Smooth muscle cell (in vitro differentiated cells): ENCODE measurements around the gene EMP2. TPM values are rescaled to one million over a fixed set of nuclear protein-coding genes. Genes with fewer than 3 reads are reported as not detected.
A peak's percentile ranks its signal among the peaks of the same experiment; 100 is the strongest.

Source experiments
- DNase-seq: peaks from one replicate; lab custom pipeline; 2025; ENCODE audit not compliant: unreplicated experiment; lab: John Stamatoyannopoulos, UW
- H2AFZ ChIP-seq: fragments of 200-600 bp; sonication (generic); 2 replicates; pipeline ENCODE4 v1.6.0; 2016; ENCODE audit warnings: antibody characterized with exemption, low read depth, mild to moderate bottlenecking
- H3F3A ChIP-seq: fragments of 200-600 bp; sonication (generic); 2 replicates; pipeline ENCODE4 v1.6.0; 2017; ENCODE audit warnings: antibody characterized with exemption, low read depth
- H3K27ac ChIP-seq: fragments of 200-600 bp; sonication (generic); 2 replicates; pipeline ENCODE4 v1.5.1; 2016; ENCODE audit warnings: low read depth, mild to moderate bottlenecking
- H3K27me3 ChIP-seq: fragments of 200-600 bp; sonication (generic); 2 replicates; pipeline ENCODE4 v1.6.1; 2016; ENCODE audit warnings: low read depth, mild to moderate bottlenecking
- H3K36me3 ChIP-seq: fragments of 200-600 bp; sonication (generic); 2 replicates; pipeline ENCODE4 v1.5.1; 2016; ENCODE audit warnings: low read depth
- H3K4me1 ChIP-seq: fragments of 200-600 bp; sonication (generic); 2 replicates; pipeline ENCODE4 v1.5.1; 2016; ENCODE audit warnings: low read depth
- H3K4me2 ChIP-seq: fragments of 200-600 bp; sonication (generic); 2 replicates; pipeline ENCODE4 v1.6.0; 2016; ENCODE audit warnings: mild to moderate bottlenecking
- H3K4me3 ChIP-seq: fragments of 200-600 bp; sonication (generic); 2 replicates; pipeline ENCODE4 v1.5.1; 2016; ENCODE audit warnings: mild to moderate bottlenecking
- H3K79me2 ChIP-seq: fragments of 200-600 bp; sonication (generic); 2 replicates; pipeline ENCODE4 v1.6.0; 2016; ENCODE audit warnings: low read depth, mild to moderate bottlenecking
- H3K9ac ChIP-seq: fragments of 200-600 bp; sonication (generic); 2 replicates; pipeline ENCODE4 v1.6.0; 2016; ENCODE audit warnings: low read depth
- H3K9me3 ChIP-seq: fragments of 200-600 bp; sonication (generic); replicated peaks from 2 replicates; pipeline ENCODE4 v1.5.1; 2016; ENCODE audit warnings: low read depth
- H4K20me1 ChIP-seq: fragments of 200-600 bp; sonication (generic); 2 replicates; pipeline ENCODE4 v1.6.0; 2016; ENCODE audit warnings: low read depth
- CTCF ChIP-seq: fragments of 200-600 bp; sonication (generic); IDR thresholded peaks from 2 replicates; pipeline ENCODE4 v1.5.1; 2017; ENCODE audit warnings: borderline replicate concordance, mild to moderate bottlenecking, antibody characterized with exemption; ENCODE audit not compliant: insufficient read depth, poor library complexity, severe bottlenecking
- whole genome bisulfite sequencing: methylation state at CpG from one replicate; pipeline ENCODE4 v1.1.7; 2016; ENCODE audit warnings: low lambda C conversion rate; 5-methylcytosine and 5-hydroxymethylcytosine counted together
- polyA plus RNA-seq: library from polyadenylated mRNA; unstranded; fragments of >200 nt; fragmentation: Nextera tagmentation; extraction: Ambion mirVana; gene quantifications from 2 replicates; pipeline ENCODE4 v1.2.1, GENCODE V29; 2016
- total RNA-seq: library from RNA; depleted of rRNA; stranded (reverse); fragments of >200 nt; gene quantifications from 2 replicates; pipeline ENCODE4 v1.2.3, GENCODE V29; 2014

EMP2 gene
- total and polyA plus RNA-seq, 2 experiments from 2014 or later: 3.9 to 20.7 TPM

- DNase-seq: no peak
- Histone ChIP-seq H2AFZ (no peak overlapping the region), H3K4me2 (no peak overlapping the region), H3K9me3 (no peaks in the 10 kb centered on the region), H4K20me1 (no peaks in the 10 kb centered on the region), H3F3A (peaks cover 5% of the 10 kb centered on the region), H3K27ac (no peak overlapping the region), H3K27me3 (no peaks in the 10 kb centered on the region), H3K4me1 (peaks cover 7% of the 10 kb centered on the region), H3K9ac (no peak overlapping the region), H3K36me3 (no peaks in the 10 kb centered on the region), H3K79me2 (no peaks in the 10 kb centered on the region), H3K4me3 (no peak overlapping the region)
- TF ChIP-seq CTCF: no peak
- WGBS: 88% methylated on average over 6 of the region's 6 CpGs
Observed at GRCh38 chr16:10611825-10612342, 31.5 kb upstream of the EMP2 start.

GRCh38 chr16:10610499-10611184, 30.2 kb upstream of the EMP2 start:
- Histone ChIP-seq H3F3A (peaks cover 5% of the 10 kb centered on the region), H3K9ac (no peak overlapping the region), H3K4me3 (no peak overlapping the region), H2AFZ (peak overlapping the region; percentile 9), H3K27ac (no peak overlapping the region), H3K9me3 (no peaks in the 10 kb centered on the region), H3K27me3 (no peaks in the 10 kb centered on the region), H4K20me1 (no peaks in the 10 kb centered on the region), H3K79me2 (no peaks in the 10 kb centered on the region), H3K36me3 (no peaks in the 10 kb centered on the region), H3K4me2 (no peak overlapping the region), H3K4me1 (peaks cover 3% of the 10 kb centered on the region)
- DNase-seq: no peak
- WGBS: 67% methylated on average over 13 of the region's 13 CpGs
- TF ChIP-seq CTCF: no peak

- no peaks in the 10 kb centered on the region for H3K36me3 ChIP-seq
- H4K20me1 ChIP-seq: no peaks in the 10 kb centered on the region
- no peaks in the 10 kb centered on the region for H3K27me3 ChIP-seq
- H3K9me3 ChIP-seq: no peaks in the 10 kb centered on the region
- H3K4me3 ChIP-seq: no peak overlapping the region
- H3F3A ChIP-seq: peaks cover 5% of the 10 kb centered on the region
- WGBS: 21% methylated on average over 7 of the region's 7 CpGs
- H3K79me2 ChIP-seq: no peaks in the 10 kb centered on the region
- peaks cover 3% of the 10 kb centered on the region for H3K4me1 ChIP-seq
- peak overlapping the region; percentile 80 for H2AFZ ChIP-seq
- TF ChIP-seq CTCF: no peak
- no peak for DNase-seq
- H3K4me2 ChIP-seq: peak overlapping the region; percentile 67
- peak overlapping the region; percentile 45 for H3K27ac ChIP-seq
- no peak overlapping the region for H3K9ac ChIP-seq
Observed at GRCh38 chr16:10609402-10609774, 29.0 kb upstream of the EMP2 start.
